HG02763 (cell line): ENCODE results near the gene NOL9.
"Not testable (repeated sequence)": the region's sequence is repeated elsewhere in the genome, so short reads cannot be mapped to it uniquely, and the experiment has no call there.

Source experiments
- ATAC-seq: cut with Tn5 transposase; IDR thresholded peaks from one replicate; pipeline ENCODE4 v1.9.1; 2021; ENCODE audit warnings: mild to moderate bottlenecking, moderate library complexity; ENCODE audit not compliant: unreplicated experiment

NOL9 gene

GRCh38 chr1:6505367-6506209, 48.7 kb downstream of the NOL9 start:
- ATAC-seq: no peak

DNA sequence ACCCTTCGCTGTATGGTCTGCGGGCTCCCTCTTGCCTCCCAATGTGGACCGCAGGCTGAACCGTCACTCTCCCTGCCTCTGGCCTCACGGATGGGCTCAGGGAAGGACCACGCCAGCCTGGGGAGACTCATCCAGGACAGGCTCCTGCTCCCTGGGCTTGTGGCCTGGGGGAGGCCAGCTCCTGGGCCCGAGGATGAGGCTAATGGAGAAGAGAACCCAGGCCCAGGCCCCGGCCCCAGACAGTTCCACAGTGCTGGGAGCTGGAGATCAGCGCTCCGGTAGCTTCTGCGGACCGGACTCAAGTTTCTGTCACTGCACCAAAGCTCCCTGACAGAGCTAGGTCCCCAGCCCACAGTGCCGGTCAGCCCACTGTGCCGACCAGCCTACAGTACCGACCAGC, 49.4 kb downstream of the NOL9 start:
- no peak for ATAC-seq

GRCh38 chr1:6503884-6504602, 50.3 kb downstream of the NOL9 start:
- no peak for ATAC-seq

- ATAC-seq: no peak
Measured at GRCh38 chr1:6502000-6502891, 52.1 kb downstream of the NOL9 start.

GRCh38 chr1:6501279-6501813, 53.0 kb downstream of the NOL9 start:
- ATAC-seq: no peak

DNA sequence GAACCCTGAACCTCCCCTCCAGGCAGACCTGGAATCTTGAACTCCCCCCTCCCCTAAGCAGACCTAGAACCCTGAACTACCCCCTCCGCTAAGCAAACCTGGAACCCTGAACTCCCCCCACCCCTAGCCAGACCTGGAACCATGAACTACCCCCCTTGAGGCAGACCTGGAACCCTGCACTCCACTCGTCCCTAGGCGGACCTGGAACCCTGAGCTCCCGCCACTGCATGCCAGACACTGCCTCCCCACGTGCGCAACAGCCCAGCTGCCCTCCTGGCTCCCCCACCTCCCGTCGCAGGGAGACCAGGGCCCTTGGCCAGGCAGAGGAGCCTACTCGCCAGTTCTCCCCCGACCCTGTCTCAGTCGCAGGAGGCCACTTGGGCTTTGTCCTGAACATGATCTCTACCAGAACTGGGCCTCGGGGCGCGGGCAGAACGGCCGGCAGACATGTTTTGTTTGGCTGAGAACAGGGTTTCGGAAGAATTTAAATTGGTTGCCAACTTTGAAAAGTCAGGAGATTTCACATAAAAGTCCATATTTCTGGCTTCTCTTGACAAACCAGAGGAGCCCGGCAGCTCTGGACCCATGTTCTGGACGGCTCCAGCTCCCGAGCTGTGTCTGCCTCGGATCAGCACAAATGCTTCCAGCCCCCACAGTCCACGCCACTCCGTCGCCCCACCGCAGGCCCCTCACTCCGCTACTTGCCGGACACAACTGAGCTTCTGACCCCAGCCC, 53.6 kb downstream of the NOL9 start:
- no peak for ATAC-seq

DNA sequence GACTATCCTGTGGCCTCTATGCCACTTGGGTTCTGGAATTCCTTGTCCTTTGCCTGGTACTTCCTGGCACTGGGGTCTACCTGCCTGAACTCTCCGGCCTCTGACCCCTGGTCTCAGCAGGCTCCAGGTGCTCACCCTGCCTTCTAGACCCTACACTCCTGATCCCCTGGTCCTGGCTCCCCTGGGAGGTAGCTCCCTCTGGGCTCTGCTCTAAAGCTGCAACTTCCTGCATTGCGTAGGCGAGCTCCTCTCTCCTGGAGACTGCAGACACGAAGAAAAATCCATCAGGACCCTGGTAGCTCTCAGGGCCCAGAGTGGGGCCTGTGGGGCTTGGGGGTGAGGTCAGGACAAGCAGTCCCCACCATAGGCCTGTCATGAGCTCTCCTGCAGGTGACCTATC, 55.0 kb downstream of the NOL9 start:
- no peak for ATAC-seq

GRCh38 chr1:6498576-6499111, 55.7 kb downstream of the NOL9 start:
- ATAC-seq: no peak

- no peak for ATAC-seq
Measured at GRCh38 chr1:6497867-6498575, 56.3 kb downstream of the NOL9 start.

DNA sequence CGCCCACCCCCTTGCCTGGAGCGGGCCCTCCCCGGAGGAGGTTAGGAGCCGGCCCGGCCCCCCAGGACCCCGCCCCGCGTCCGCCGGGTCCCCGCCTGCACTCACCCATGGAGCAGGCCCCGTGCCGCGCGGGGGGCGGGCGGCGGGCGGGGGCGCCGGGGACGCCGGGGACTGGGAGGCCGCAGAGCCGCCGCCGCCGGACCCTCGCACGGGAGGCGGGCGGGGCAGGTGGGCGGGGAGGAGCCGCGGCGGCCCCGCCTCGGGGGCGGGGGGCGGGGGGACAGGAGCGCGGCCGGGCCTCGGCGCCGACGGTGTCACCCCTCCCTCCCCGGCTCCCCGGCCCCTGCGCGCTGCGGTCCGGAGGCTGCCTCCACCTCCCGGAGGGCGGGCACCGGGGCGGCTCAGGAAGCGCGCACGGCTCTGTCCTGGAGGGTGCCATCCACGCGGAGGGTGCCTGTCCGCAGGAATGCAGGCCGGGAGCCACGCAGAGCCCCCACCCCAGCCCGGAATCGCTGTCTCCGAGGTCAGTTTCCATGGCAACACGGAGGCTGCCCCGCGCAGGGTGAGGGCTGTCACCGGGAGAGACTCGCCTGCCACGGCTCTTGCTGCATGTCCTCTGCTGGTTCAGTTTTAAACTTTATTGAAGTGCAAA, 57.0 kb downstream of the NOL9 start:
- no peak for ATAC-seq

DNA sequence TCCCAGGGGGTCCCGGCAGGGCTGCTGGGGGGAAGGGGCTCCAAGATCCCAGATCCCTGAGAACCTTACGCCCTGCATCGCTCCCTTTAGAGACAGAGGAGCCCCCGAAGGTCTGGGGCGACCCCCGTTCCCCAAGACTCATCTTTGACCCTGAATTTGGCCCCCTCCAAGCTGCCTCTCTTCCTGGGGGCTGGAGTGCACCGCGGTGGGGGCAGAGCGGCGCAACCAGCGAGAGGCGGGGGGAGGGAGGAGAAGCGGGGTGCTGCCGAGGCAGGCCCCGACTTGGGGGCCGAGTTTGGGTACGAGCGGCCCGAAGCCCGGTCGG, 57.5 kb downstream of the NOL9 start:
- ATAC-seq: no peak

- ATAC-seq: no peak
Measured at GRCh38 chr1:6496365-6496721, 58.0 kb downstream of the NOL9 start.

DNA sequence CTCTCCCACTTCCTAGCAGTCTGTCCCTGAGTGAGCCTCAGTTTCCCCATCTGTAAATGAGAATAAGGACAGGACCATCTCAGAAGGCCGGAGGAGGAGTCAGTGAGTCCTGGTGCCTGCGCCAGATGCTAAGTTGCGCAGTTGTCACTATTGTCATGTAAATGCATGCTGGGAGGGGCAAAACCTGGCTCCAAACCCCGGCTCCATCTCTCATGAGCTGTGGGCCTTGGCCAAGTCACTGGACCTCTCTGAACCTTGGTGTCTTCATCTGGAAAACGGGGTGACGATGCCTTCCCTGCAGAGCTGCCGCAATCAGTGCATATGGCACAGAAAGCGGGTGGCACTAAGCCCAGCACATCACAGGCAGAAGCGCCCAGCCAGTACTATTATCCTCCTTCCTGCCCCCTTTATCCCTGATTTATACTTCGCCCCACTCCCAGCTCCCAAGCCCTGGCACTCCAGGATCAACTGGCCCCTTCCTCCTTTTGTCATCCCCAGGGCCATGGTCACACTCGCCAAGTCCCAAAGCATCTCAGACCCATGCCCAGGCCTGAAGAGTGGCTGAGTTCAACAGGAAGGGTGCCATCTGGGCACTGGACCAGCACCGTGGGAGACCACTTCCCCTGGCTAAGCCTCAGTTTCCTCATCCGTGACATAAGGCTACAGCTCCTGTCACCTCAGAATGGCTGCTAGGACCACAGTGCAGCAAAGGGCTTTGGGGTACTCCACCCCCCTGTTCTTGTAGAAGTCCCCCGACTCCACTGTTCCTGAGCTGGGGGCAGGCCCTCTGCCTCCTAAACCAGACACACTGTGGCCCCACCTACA, 58.6 kb downstream of the NOL9 start:
- no peak for ATAC-seq

- ATAC-seq: no peak
Measured at GRCh38 chr1:6495041-6495441, 59.3 kb downstream of the NOL9 start.

- no peak for ATAC-seq
Measured at GRCh38 chr1:6494627-6495026, 59.7 kb downstream of the NOL9 start.

- ATAC-seq: not testable (repeated sequence)
Measured at GRCh38 chr1:6493834-6494223, 60.5 kb downstream of the NOL9 start.

GRCh38 chr1:6491966-6492365, 62.3 kb downstream of the NOL9 start:
- ATAC-seq: no peak

GRCh38 chr1:6491480-6491962, 62.8 kb downstream of the NOL9 start, which contains the start of gene PLEKHG5:
TSS of gene PLEKHG5 (minus strand) at chr1:6491667. CDS start at chr1:6477571, 14,096 bp downstream.
- no peak for ATAC-seq
